Osteoblast (primary cell): Measurements from ENCODE around the gene SMARCB1. TPM values are rescaled to one million over a fixed set of nuclear protein-coding genes. Genes with fewer than 3 reads are reported as not detected.

ENCODE experiments used
- DNase-seq: peaks from one replicate; pipeline ENCODE4 v3.0.0; 2011; ENCODE audit warnings: low spot score, mixed read lengths; ENCODE audit not compliant: insufficient read length; ENCODE audit errors: missing footprints
- H2AFZ ChIP-seq: 2 replicates; pipeline ENCODE4 v1.6.0; 2011; ENCODE audit warnings: mild to moderate bottlenecking, low read length
- H3K27ac ChIP-seq: 2 replicates; pipeline ENCODE4 v1.5.1; 2011; ENCODE audit warnings: mild to moderate bottlenecking, low read depth, low read length, moderate library complexity
- H3K27me3 ChIP-seq: 2 replicates; pipeline ENCODE4 v1.6.0; 2012; ENCODE audit warnings: mild to moderate bottlenecking, control low read depth, inconsistent platforms, low read length, moderate library complexity; ENCODE audit not compliant: insufficient read depth
- H3K36me3 ChIP-seq: 2 replicates; pipeline ENCODE4 v1.5.1; 2011; ENCODE audit warnings: mild to moderate bottlenecking, low read length, control low read depth, moderate library complexity; ENCODE audit not compliant: insufficient read depth
- H3K4me1 ChIP-seq: 2 replicates; pipeline ENCODE4 v1.5.1; 2011; ENCODE audit warnings: mild to moderate bottlenecking, low read length, control low read depth, moderate library complexity; ENCODE audit not compliant: insufficient read depth
- H3K4me2 ChIP-seq: 2 replicates; pipeline ENCODE4 v1.6.0; 2011; ENCODE audit warnings: mild to moderate bottlenecking, low read length; ENCODE audit not compliant: insufficient read depth
- H3K4me3 ChIP-seq: fragments of 200-600 bp; sonication (generic); 3 replicates; pipeline ENCODE4 v1.5.1; 2012; ENCODE audit warnings: mild to moderate bottlenecking, low read length, inconsistent platforms; ENCODE audit not compliant: insufficient read depth
- H3K79me2 ChIP-seq: 2 replicates; pipeline ENCODE4 v1.6.0; 2012; ENCODE audit warnings: mild to moderate bottlenecking, low read length, control low read depth, inconsistent platforms; ENCODE audit not compliant: insufficient read depth
- H3K9me3 ChIP-seq: 2 replicates; pipeline ENCODE4 v1.5.1; 2011; ENCODE audit warnings: low read depth, low read length, control low read depth
- H4K20me1 ChIP-seq: 2 replicates; pipeline ENCODE4 v1.6.0; 2012; ENCODE audit warnings: mild to moderate bottlenecking, low read length, control low read depth; ENCODE audit not compliant: insufficient read depth
- total RNA-seq: library from RNA; depleted of rRNA; stranded (reverse); fragments of >200 nt; gene quantifications from 2 replicates; pipeline ENCODE4 v1.2.3, GENCODE V29; 2012
- TF ChIP-seq, protein P1 (sequence below): IDR thresholded peaks from 2 replicates; pipeline ENCODE4 v1.5.1; 2011; ENCODE audit warnings: mild to moderate bottlenecking, low read depth, low read length, moderate library complexity; ENCODE audit errors: extremely low read depth

SMARCB1 gene
- total RNA-seq, 1 donor: 49.2 TPM

DNA sequence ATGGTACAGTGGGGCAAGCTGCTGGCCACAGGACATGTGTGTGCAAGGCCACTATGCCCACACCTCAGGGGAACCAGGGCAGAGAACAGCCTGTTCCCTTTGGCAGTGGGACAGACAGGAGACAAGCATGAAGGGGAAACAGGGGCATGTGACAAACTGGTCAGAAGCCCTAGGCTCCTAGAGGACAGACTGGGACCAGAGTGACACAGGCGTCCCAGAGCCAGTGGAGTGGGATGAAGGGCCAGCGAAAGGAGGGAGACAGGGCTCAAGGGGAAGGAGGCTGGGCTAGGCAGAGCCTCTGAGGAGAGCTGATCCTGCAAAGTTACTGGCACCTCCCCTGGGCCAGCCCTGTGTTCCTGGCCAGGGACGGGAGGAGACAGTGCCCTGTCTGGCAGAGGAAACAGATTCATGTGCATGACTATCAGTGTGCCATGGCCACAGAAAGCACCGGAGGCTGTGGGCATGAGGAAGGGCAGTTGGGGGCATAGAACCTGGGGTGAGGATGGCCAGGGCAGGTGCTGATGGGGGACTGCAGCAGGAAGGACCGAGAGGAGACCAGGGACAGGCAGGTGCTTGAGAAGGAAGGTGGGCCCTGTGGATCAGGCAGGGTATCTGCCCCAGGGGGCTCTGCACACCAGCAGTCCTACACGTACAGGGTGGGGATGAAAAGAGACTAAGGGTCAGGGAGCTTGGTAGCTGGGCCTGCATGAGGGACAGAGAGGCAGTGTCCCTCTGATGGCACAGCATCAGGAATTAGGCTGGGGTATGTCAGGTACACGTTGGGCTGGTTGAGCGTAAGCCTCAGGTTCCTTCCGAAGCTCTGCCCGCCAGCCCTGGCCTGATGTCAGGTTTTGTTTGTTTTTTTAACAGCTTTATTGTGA is 42.3 kb downstream of the SMARCB1 start:
- Histone ChIP-seq H3K4me1 (peaks cover 28% of the 10 kb centered on the region), H2AFZ (no peak overlapping the region), H4K20me1 (peaks cover 12% of the 10 kb centered on the region), H3K9me3 (no peaks in the 10 kb centered on the region), H3K27me3 (no peaks in the 10 kb centered on the region), H3K79me2 (peaks cover 35% of the 10 kb centered on the region), H3K36me3 (peaks cover 49% of the 10 kb centered on the region), H3K4me2 (no peak overlapping the region), H3K4me3 (no peak overlapping the region), H3K27ac (peak overlapping the region; percentile 59)
- TF ChIP-seq, protein P1, sequence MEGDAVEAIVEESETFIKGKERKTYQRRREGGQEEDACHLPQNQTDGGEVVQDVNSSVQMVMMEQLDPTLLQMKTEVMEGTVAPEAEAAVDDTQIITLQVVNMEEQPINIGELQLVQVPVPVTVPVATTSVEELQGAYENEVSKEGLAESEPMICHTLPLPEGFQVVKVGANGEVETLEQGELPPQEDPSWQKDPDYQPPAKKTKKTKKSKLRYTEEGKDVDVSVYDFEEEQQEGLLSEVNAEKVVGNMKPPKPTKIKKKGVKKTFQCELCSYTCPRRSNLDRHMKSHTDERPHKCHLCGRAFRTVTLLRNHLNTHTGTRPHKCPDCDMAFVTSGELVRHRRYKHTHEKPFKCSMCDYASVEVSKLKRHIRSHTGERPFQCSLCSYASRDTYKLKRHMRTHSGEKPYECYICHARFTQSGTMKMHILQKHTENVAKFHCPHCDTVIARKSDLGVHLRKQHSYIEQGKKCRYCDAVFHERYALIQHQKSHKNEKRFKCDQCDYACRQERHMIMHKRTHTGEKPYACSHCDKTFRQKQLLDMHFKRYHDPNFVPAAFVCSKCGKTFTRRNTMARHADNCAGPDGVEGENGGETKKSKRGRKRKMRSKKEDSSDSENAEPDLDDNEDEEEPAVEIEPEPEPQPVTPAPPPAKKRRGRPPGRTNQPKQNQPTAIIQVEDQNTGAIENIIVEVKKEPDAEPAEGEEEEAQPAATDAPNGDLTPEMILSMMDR: no peak
- no peak for DNase-seq

DNA sequence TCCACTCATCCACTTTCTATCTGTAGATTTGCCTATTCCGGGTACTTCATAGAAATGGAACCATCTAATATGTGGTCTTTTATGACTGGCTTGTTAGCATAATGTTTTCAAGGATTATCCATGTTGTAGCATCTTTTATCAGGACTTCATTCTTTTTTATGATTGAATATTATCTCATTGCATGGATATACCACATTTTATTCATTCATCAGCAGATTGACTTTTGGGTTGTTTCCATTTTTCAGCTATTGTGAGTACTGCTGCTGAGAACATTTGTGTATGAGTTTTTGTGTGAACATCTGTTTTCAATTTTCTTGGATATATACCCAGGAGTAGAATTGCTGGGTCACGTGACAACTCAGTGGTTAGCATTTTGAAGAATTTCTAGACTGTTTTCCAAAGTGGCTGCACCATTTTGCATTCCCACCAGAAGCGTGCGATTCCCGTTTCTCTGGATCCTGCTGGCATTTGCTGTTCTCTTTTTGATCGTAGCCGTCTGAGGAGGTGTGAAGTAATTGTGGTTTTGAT is 43.1 kb downstream of the SMARCB1 start:
- H3K4me2 ChIP-seq: no peak overlapping the region
- peaks cover 35% of the 10 kb centered on the region for H3K79me2 ChIP-seq
- no peak overlapping the region for H2AFZ ChIP-seq
- H3K27me3 ChIP-seq: no peaks in the 10 kb centered on the region
- H3K4me1 ChIP-seq: peaks cover 25% of the 10 kb centered on the region
- peaks cover 12% of the 10 kb centered on the region for H4K20me1 ChIP-seq
- TF ChIP-seq, protein P1: no peak
- peaks cover 44% of the 10 kb centered on the region for H3K36me3 ChIP-seq
- peak overlapping the region; percentile 59 for H3K27ac ChIP-seq
- H3K4me3 ChIP-seq: no peak overlapping the region
- H3K9me3 ChIP-seq: no peaks in the 10 kb centered on the region
- DNase-seq: peak; percentile 88

DNA sequence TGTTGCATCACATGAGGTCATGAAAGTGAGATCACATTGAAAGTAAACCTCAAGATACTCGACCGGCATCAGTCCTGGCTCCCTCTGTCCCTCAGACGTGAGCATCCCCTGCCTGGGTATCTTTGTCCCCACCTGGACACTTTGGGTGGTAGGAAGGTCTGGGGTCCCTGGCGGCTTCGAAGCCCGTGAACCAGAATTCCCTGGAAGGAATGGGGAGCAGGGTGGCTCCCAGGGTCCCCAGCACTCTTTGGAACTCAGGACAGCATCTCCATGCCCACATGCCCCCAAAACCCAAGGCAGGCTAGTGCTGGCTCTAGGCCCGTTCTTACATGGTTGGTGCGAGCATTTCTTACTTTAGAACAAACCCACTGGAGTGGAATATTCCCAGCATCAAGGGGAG is 44.5 kb downstream of the SMARCB1 start:
- TF ChIP-seq, protein P1: no peak
- Histone ChIP-seq H3K4me3 (no peak overlapping the region), H2AFZ (no peak overlapping the region), H3K79me2 (peaks cover 35% of the 10 kb centered on the region), H3K4me2 (no peak overlapping the region), H4K20me1 (peaks cover 12% of the 10 kb centered on the region), H3K36me3 (peaks cover 45% of the 10 kb centered on the region), H3K27ac (no peak overlapping the region), H3K27me3 (no peaks in the 10 kb centered on the region), H3K9me3 (no peaks in the 10 kb centered on the region), H3K4me1 (peaks cover 18% of the 10 kb centered on the region)
- DNase-seq: no peak

DNA sequence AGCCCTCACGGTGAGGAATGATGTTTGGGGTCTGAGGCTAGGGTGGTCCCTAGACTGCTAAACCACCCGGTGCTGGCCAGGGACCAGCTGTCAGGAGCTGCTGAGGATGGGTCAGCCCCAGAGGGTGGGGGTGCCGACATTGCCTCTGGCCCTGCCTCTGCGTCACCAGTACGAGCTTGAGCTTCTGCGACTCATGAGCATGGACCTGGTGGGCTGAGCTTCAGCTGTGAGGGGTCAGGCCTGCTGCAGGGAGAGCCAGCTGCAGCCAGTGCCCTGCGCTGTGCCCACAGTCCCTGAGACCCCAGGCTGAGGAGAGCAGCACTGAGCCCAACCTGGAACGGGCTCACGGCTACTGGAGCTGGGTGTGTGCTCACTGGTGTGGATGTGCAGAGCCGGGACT is 45.0 kb downstream of the SMARCB1 start:
- TF ChIP-seq, protein P1: no peak
- peaks cover 13% of the 10 kb centered on the region for H3K4me1 ChIP-seq
- no peak overlapping the region for H2AFZ ChIP-seq
- peaks cover 44% of the 10 kb centered on the region for H3K36me3 ChIP-seq
- no peak overlapping the region for H3K27ac ChIP-seq
- DNase-seq: no peak
- peaks cover 35% of the 10 kb centered on the region for H3K79me2 ChIP-seq
- no peak overlapping the region for H3K4me2 ChIP-seq
- peaks cover 12% of the 10 kb centered on the region for H4K20me1 ChIP-seq
- no peaks in the 10 kb centered on the region for H3K9me3 ChIP-seq
- H3K27me3 ChIP-seq: no peaks in the 10 kb centered on the region
- H3K4me3 ChIP-seq: no peak overlapping the region
